D721Med (cell line): ENCODE measurements around the gene SOWAHB.

Experiments
- DNase-seq: peaks from one replicate; pipeline ENCODE4 v3.0.0; 2011; ENCODE audit warnings: low spot score; ENCODE audit not compliant: insufficient read length
- FAIRE-seq: peaks from 2 replicates; lab custom pipeline; 2011; peaks lifted over from hg19 to GRCh38; lab: Jason Lieb, UNC
- CTCF ChIP-seq: IDR thresholded peaks from 2 replicates; pipeline ENCODE4 v1.5.1; 2012; ENCODE audit warnings: mild to moderate bottlenecking, control low read depth; ENCODE audit not compliant: insufficient read depth; ENCODE audit errors: missing control alignments

SOWAHB gene

GRCh38 chr4:76897536-76898384, at the start of gene SOWAHB:
SOWAHB (minus strand) TSS chr4:76898144; CDS start chr4:76897849, 295 bp downstream.
- FAIRE-seq = no peak
- TF ChIP-seq CTCF = no peak
- DNase-seq = peak; percentile 28

- TF ChIP-seq CTCF = no peak
- FAIRE-seq = no peak
Measured at GRCh38 chr4:76947369-76947768, 49.4 kb upstream of the SOWAHB start.

DNA sequence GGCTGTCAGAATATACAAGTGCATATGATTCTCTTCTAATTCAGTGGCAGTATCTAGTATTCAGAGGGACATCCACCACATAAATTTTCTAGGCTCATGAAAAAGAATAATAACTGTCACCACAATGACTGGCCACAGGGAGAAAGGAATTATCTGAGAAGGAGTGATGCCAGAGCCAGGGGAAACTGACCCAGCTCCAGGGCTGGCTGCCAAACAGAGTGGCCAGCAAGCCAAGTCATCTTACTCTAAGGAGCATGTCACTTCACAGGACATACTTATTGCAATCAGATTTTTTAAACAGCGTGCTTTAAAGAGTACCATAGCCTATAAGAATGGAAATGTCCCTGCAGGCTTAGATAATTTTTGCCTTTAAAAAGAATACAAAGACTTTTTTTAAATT, 45.8 kb upstream of the SOWAHB start:
- no peak for FAIRE-seq
- no peak for TF ChIP-seq CTCF
- no peak for DNase-seq

More at GRCh38 chr4:76947369-76947768, 49.4 kb upstream of the SOWAHB start:
- DNase-seq = no peak

GRCh38 chr4:76943129-76943620, 45.2 kb upstream of the SOWAHB start:
- DNase-seq = no peak
- FAIRE-seq = no peak

DNA sequence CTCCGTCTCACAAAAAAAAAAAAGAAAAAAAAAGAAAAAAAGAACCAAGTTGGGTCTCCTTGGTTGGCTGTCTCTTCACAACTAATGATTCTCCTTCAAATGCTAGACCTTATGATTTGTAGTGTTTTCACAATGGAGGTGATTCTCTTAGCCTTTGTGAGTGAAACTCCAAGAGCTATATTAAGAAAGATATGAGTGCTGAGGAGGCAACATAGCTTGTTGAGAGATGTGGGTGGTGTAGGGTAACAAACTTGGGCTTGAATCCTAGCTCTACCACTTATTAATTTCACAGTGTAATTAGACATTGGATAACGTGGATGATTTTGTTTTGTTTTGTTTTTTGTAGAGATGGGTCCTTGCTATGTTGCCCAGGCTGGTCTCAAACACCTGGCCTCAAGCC, 41.2 kb upstream of the SOWAHB start:
- no peak for DNase-seq
- no peak for TF ChIP-seq CTCF
- no peak for FAIRE-seq

More at GRCh38 chr4:76943129-76943620, 45.2 kb upstream of the SOWAHB start:
- TF ChIP-seq CTCF = no peak

- TF ChIP-seq CTCF = no peak
- FAIRE-seq (no peak), DNase-seq (no peak)
Measured at GRCh38 chr4:76931576-76932276, 33.8 kb upstream of the SOWAHB start.

DNA sequence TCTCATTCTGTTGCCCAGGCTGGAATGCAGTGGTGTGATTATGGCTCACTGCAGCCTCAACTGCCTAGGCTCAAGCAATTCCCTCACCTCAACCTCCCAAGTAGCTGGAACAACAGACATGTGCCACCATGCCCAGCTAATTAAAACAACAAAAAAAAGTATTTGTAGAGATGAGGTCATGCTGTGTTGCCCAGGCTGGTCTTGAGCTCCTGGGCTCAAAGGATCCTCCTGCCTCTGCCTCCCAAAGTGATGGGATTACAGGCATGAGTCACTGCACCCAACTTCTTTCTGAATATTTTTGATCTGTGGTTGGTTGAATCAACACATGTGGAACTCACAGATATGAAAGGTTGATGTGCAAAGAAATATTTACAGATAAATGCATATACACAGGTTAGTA, 33.1 kb upstream of the SOWAHB start:
- no peak for DNase-seq
- no peak for FAIRE-seq
- no peak for TF ChIP-seq CTCF
